Measurements from ENCODE around the gene TSEN2. TPM values are rescaled to one million over a fixed set of nuclear protein-coding genes. Genes with fewer than 3 reads are reported as not detected.
"Not testable (repeated sequence)": the region's sequence is repeated elsewhere in the genome, so short reads cannot be mapped to it uniquely, and the experiment has no call there.

TSEN2 gene
- total RNA-seq, 2 experiments from 2014 or later, result 17.8 to 19.4 TPM

DNA sequence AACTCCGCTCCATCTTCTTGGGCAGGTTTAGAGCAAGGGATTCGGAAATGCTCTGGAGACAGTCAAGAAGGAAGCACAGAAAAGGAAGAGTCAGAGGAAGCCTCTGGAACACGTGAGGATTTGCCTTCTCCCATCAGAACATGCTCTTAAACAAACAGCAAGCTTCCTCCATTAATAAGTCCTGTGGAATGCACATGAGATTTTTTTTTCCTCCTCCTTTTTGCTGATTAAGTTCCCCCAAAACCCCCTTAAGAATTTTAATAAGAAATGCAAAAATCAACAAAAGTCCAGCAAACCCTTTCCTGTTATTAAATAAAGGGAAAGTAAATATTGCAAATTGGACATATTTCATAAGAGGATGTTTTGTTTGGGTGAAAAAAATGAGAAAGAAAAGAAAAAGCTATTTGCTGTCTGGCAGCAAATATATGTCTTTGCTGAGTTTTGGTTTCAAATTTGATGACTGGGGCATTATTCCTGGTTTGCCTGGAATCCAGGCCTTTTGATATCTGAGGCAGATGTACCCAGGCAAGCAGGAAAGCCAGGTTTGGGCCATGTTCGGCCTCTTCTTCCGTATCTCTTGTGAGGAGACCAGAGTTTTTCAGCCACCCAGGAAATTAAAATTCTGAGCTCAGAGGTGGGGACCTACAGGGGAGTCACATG is 7.9 kb upstream of the TSEN2 start:
- Mint-ChIP-seq H3K4me3 (no peak overlapping the region), H3K9me3 (ENCODE audit: low read depth) (no peaks in the 10 kb centered on the region), H3K27me3 (no peaks in the 10 kb centered on the region), H3K36me3 (ENCODE audit: low read depth) (no peaks in the 10 kb centered on the region), H3K4me1 (peaks cover 24% of the 10 kb centered on the region), H3K27ac (peak overlapping the region; percentile 49)
- ATAC-seq, result no peak
- POLR2A ChIA-PET, result interaction anchor here (0.6 to 0.9 kb wide), 2 partner anchors 78 to 298 kb away, joined by 3 to 4 read pairs; no protein-coding TSS in a partner anchor
- intact Hi-C loops (cut with DNase I, micrococcal nuclease), result no loop called here
- CTCF ChIA-PET, result interaction anchor here (0.6 to 6.5 kb wide), 5 partner anchors 12 to 341 kb away, joined by 3 to 141 read pairs (median 3); no protein-coding TSS in a partner anchor
- no peak for DNase-seq

DNA sequence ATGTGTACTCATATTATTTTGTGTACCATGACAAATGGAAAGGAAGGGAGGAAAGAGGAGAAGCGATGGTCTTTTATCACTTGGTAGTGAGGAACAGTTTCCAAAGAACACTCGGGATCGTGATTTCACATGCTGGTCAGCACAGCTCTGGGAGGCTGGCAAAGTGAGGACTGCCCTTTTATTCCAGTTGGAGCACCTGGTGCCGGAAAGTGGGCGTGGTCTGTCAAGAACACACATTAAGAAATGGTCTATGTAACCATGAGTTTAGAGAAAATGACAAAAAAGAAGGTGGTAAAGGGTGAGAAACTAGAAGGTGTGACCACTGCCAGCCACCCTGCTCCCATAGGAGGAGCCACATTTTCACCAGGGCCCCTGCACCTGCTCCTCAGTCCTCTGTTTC is 7.0 kb upstream of the TSEN2 start:
- H3K4me1 Mint-ChIP-seq, result peaks cover 16% of the 10 kb centered on the region

DNA sequence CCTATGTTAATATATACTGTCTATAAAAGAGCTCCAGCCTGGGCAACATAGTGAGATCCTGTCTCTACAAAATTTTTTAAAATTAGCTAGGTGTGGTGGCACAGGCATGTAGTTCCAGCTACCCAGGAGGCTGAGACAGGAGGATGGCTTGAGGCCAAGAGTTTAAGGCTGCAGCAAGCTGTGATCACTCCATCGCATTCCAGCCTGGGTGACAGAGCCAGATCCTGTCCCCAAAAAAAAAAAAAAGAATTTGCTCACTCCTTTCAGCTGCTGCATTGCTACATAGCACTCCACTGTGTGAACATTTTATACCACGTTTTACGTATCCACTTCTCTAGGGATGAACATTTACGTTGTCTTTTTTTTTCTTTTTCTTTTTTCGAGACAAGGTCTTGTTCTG is 6.0 kb upstream of the TSEN2 start:
- Mint-ChIP-seq H3K27ac (no peak overlapping the region), H3K4me3 (no peak overlapping the region), H3K9me3 (ENCODE audit: low read depth) (no peaks in the 10 kb centered on the region), H3K4me1 (peaks cover 13% of the 10 kb centered on the region), H3K36me3 (ENCODE audit: low read depth) (no peaks in the 10 kb centered on the region), H3K27me3 (no peaks in the 10 kb centered on the region)
- DNase-seq (no peak), ATAC-seq (no peak)
- intact Hi-C loops (cut with DNase I, micrococcal nuclease), result no loop called here
- ChIA-PET POLR2A (no interaction called here), CTCF (interaction anchor here (0.6 to 6.5 kb wide), 4 partner anchors 270 to 343 kb away, joined by 3 to 141 read pairs (median 10); no protein-coding TSS in a partner anchor)

More for the DNA sequence above, 7.0 kb upstream of the TSEN2 start:
- CTCF ChIA-PET, result interaction anchor here (0.6 to 6.5 kb wide), 3 partner anchors 302 to 1099 kb away, joined by 3 to 141 read pairs (median 3); no protein-coding TSS in a partner anchor
- DNase-seq (no peak), ATAC-seq (no peak)
- Mint-ChIP-seq H3K27me3 (no peaks in the 10 kb centered on the region), H3K36me3 (ENCODE audit: low read depth) (no peaks in the 10 kb centered on the region), H3K9me3 (ENCODE audit: low read depth) (no peaks in the 10 kb centered on the region), H3K4me3 (no peak overlapping the region), H3K27ac (no peak overlapping the region)
- POLR2A ChIA-PET, result no interaction called here
- intact Hi-C loops (cut with DNase I, micrococcal nuclease), result no loop called here

DNA sequence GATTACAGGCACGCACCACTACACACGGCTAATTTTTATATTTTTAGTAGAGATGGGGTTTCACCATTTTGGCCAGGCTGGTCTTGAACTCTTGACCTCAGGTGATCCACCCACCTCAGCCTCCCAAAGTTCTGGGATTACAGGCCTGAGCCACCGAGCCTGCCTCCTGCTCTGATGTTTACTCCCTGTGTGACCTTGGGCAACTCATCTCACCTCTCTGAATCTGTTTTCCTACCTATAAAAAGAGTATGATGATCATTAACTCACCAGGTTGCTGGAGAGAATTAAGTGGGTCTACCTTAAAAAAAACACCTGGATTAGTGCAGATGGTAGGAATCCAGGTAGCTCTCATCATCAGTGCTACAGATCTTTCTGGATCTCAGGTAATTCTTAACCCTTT is 5.1 kb upstream of the TSEN2 start:
- H3K4me3 Mint-ChIP-seq; H3K9me3 Mint-ChIP-seq (ENCODE audit: low read depth); H3K27me3 Mint-ChIP-seq; H3K36me3 Mint-ChIP-seq (ENCODE audit: low read depth); ATAC-seq; H3K27ac Mint-ChIP-seq; intact Hi-C loops (cut with DNase I, micrococcal nuclease); DNase-seq: not testable (repeated sequence)
- H3K4me1 Mint-ChIP-seq, result peaks cover 17% of the 10 kb centered on the region
- POLR2A ChIA-PET, result interaction anchor here (0.7 kb wide), 1 partner anchor 87 kb away, joined by 7 read pairs; no protein-coding TSS in a partner anchor
- CTCF ChIA-PET, result interaction anchor here (0.6 to 6.5 kb wide), 27 partner anchors 9 to 354 kb away, joined by 3 to 141 read pairs (median 4); no protein-coding TSS in a partner anchor

DNA sequence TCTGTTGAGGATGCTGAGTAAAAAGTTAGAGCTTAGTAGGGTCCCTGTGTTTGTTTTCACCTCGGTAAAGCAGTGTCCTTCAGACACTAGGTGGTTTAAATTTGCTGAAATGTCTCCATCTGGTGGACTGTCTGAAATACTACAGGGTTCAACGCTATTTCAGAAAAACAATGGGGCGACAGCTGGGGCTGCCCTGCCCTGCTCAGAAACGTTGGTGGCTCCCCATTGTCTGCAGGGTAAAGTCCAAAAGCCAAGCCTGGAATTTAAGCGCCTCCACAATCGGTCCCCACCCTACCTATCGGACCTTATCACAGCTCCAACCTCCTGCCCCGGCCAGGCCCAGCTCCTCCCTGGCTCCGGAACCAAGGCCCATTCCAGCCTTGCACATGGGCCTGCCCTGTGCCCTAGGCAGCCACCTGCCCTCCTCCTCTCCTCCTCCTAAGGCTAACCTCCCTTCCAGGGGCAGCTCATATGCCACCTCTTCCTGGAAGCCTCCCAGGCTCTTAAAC is 4.3 kb upstream of the TSEN2 start:
- POLR2A ChIA-PET, result interaction anchor here (0.7 kb wide), 1 partner anchor 88 kb away, joined by 7 read pairs; no protein-coding TSS in a partner anchor
- DNase-seq (peak; percentile 44), ATAC-seq (peak; percentile 33)
- H3K4me3 Mint-ChIP-seq, result no peak overlapping the region
- CTCF ChIA-PET, result interaction anchor here (0.6 to 6.5 kb wide), 34 partner anchors 9 to 693 kb away, joined by 3 to 141 read pairs (median 4); no protein-coding TSS in a partner anchor
- H3K4me1 Mint-ChIP-seq, result peaks cover 18% of the 10 kb centered on the region
- no peak overlapping the region for H3K27ac Mint-ChIP-seq
- H3K36me3 Mint-ChIP-seq (ENCODE audit: low read depth), result no peaks in the 10 kb centered on the region
- H3K27me3 Mint-ChIP-seq, result no peaks in the 10 kb centered on the region
- intact Hi-C loops (cut with DNase I, micrococcal nuclease), result loop anchor here (1.0 to 10.0 kb wide), 4 partner anchors 193 to 475 kb away; partner anchors contain the start of genes PPARG (in 1 of the 2) and SYN2 (in 1 of the 2)
- H3K9me3 Mint-ChIP-seq (ENCODE audit: low read depth), result no peaks in the 10 kb centered on the region

DNA sequence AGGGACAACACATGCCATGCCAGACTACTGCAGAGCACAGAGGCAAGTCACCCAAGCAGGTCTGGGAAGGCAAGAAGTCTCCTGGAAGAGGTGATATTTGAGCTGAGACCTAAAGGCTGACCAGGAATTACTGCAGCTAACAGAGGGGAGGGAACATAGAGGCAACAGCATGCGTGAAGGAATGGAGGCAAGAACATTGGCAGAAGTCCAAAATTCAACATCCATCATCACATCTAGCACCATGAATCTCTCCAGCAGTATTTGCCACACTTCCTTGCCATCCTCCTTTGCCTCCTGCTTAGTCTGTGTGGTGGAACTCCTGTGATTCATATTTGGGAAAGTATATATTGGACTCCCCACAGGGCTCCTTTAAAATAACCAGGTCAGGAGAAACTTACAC is 870 bp upstream of the TSEN2 start:
- ChIA-PET CTCF (interaction anchor here (0.9 to 5.0 kb wide), 8 partner anchors 10 to 348 kb away, joined by 3 to 32 read pairs (median 4); no protein-coding TSS in a partner anchor), POLR2A (interaction anchor here (0.5 to 0.6 kb wide), 2 partner anchors 51 to 69 kb away, joined by 3 to 9 read pairs; no protein-coding TSS in a partner anchor)
- H3K36me3 Mint-ChIP-seq (ENCODE audit: low read depth), result peaks cover 12% of the 10 kb centered on the region
- ATAC-seq (no peak), DNase-seq (no peak)
- H3K27ac Mint-ChIP-seq, result peak overlapping the region; percentile 97
- H3K4me3 Mint-ChIP-seq, result peak overlapping the region; percentile 96
- H3K27me3 Mint-ChIP-seq, result no peaks in the 10 kb centered on the region
- no peaks in the 10 kb centered on the region for H3K9me3 Mint-ChIP-seq (ENCODE audit: low read depth)
- H3K4me1 Mint-ChIP-seq, result peaks cover 41% of the 10 kb centered on the region
- intact Hi-C loops (cut with DNase I, micrococcal nuclease), result loop anchor here in 1 of 2 experiments (5.0 to 10.0 kb wide), 2 partner anchors 196 to 479 kb away; partner anchors contain the start of genes PPARG and SYN2

DNA sequence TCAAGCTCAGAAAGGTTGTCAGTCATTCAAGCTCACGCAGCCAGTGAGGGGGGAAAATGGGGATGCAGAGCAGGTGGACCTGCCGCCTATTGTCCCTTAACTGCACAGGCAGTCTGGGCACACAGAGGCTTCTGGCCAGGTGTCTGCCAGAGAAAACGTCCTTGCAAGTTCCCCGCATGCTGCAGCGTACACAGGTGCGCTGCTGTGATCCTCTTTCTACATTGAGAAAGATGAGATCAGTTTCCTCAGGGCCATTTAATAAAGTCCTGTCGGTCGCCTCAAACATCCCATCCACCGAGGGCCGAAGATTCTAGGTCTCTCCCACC is 445 bp upstream of the TSEN2 start:
- Mint-ChIP-seq H3K4me3 (peak overlapping the region; percentile 96), H3K36me3 (ENCODE audit: low read depth) (peaks cover 12% of the 10 kb centered on the region), H3K27me3 (no peaks in the 10 kb centered on the region), H3K4me1 (peaks cover 42% of the 10 kb centered on the region), H3K27ac (peak overlapping the region; percentile 97), H3K9me3 (ENCODE audit: low read depth) (no peaks in the 10 kb centered on the region)
- ChIA-PET POLR2A (interaction anchor here (0.5 to 0.9 kb wide), 4 partner anchors 52 to 371 kb away, joined by 3 to 9 read pairs (median 4); no protein-coding TSS in a partner anchor), CTCF (interaction anchor here (0.7 to 5.0 kb wide), 9 partner anchors 10 to 1214 kb away, joined by 3 to 32 read pairs (median 3); no protein-coding TSS in a partner anchor)
- ATAC-seq (no peak), DNase-seq (no peak)
- intact Hi-C loops (cut with DNase I, micrococcal nuclease), result loop anchor here (1.0 to 10.0 kb wide), 10 partner anchors 13 to 764 kb away; partner anchors contain the start of genes MKRN2 (in 2 of the 2), PPARG (in 1 of the 2), RAF1 (in 1 of the 2) and RPL32 (in 1 of the 2)

DNA sequence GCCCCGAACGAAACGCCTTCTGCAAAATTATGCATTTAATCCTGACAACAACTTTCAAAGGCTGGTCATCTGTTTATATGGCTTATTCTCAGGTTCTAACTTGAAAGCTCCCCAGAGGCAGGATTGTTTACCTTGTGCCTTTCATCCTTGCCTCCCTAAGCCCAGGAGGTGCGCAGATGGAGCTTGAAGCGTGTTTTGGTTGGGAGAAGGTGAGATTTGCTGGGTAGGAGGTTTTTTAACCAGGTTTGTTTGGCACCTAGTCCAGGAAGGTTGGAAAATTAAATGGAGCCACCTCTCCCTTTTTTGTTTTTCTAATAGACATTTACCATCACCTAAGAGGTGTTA is 675 bp downstream of the TSEN2 start:
- no peaks in the 10 kb centered on the region for H3K9me3 Mint-ChIP-seq (ENCODE audit: low read depth)
- CTCF ChIA-PET, result interaction anchor here (0.7 to 5.0 kb wide), 7 partner anchors 14 to 374 kb away, joined by 3 to 32 read pairs (median 3); no protein-coding TSS in a partner anchor
- POLR2A ChIA-PET, result no interaction called here

DNA sequence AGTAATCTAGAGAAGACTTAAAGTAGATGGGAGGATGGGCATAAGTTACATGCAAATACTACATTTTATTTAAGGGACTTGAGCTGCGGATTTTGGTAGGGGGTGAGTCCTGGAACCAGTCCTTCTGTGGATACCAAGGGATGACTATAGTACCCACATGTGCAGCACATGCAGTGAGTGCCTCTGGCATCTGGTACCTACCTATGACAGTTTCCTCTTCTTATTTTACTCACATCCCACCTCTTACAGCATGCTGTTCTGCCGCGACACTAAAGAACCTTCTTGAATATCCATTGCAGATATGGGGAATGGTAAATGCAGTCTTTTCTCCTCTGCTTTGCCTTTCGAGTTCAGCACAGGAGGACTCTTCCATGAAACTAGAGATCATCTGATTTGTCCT is 1.7 kb downstream of the TSEN2 start:
- Mint-ChIP-seq H3K27ac (no peak overlapping the region), H3K27me3 (no peaks in the 10 kb centered on the region), H3K4me3 (peak overlapping the region; percentile 12), H3K36me3 (ENCODE audit: low read depth) (peaks cover 26% of the 10 kb centered on the region), H3K9me3 (ENCODE audit: low read depth) (no peaks in the 10 kb centered on the region), H3K4me1 (peaks cover 39% of the 10 kb centered on the region)
- ChIA-PET CTCF (interaction anchor here (0.6 to 5.0 kb wide), 5 partner anchors 23 to 484 kb away, joined by 3 to 32 read pairs (median 3); no protein-coding TSS in a partner anchor), POLR2A (no interaction called here)
- DNase-seq (no peak), ATAC-seq (no peak)
- intact Hi-C loops (cut with DNase I, micrococcal nuclease), result loop anchor here in 1 of 2 experiments (10.0 kb wide), 1 partner anchor 481 kb away; the partner anchor contains the start of gene SYN2

More for the DNA sequence above, 675 bp downstream of the TSEN2 start:
- Mint-ChIP-seq H3K4me1 (peaks cover 39% of the 10 kb centered on the region), H3K4me3 (peak overlapping the region; percentile 96), H3K27me3 (no peaks in the 10 kb centered on the region), H3K36me3 (ENCODE audit: low read depth) (peaks cover 20% of the 10 kb centered on the region), H3K27ac (peak overlapping the region; percentile 97)
- DNase-seq, result no peak
- ATAC-seq, result no peak
- intact Hi-C loops (cut with DNase I, micrococcal nuclease), result loop anchor here (1.0 to 10.0 kb wide), 10 partner anchors 14 to 765 kb away; partner anchors contain the start of genes MKRN2 (in 2 of the 2), PPARG (in 1 of the 2), RAF1 (in 1 of the 2) and RPL32 (in 1 of the 2)

DNA sequence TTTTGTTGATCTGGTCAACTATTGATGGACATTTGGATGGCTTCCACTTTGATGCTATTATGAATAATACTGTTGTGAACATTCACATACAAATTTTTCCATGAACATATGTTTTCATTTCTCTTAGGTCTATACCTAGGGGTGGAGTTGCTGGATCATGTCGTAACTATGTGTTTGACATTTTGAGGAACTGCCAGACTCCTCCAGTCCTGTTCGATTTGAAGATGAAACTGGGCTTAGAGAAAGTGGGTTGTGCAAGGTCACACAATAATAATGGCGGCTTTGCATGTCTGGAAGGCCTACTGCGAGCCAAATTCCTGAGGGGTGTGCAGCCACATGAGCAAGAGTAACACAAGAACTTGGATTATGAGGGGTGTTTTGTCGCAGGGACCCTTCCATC is 2.6 kb downstream of the TSEN2 start:
- Mint-ChIP-seq H3K27me3 (no peaks in the 10 kb centered on the region), H3K4me3 (no peak overlapping the region), H3K27ac (no peak overlapping the region), H3K4me1 (peaks cover 39% of the 10 kb centered on the region), H3K36me3 (ENCODE audit: low read depth) (peaks cover 33% of the 10 kb centered on the region), H3K9me3 (ENCODE audit: low read depth) (no peaks in the 10 kb centered on the region)
- POLR2A ChIA-PET, result no interaction called here
- CTCF ChIA-PET, result interaction anchor here (0.6 to 5.0 kb wide), 3 partner anchors 22 to 372 kb away, joined by 3 to 32 read pairs (median 3); no protein-coding TSS in a partner anchor
- DNase-seq (no peak), ATAC-seq (no peak)
- intact Hi-C loops (cut with DNase I, micrococcal nuclease), result loop anchor here in 1 of 2 experiments (10.0 kb wide), 1 partner anchor 482 kb away; the partner anchor contains the start of gene SYN2

DNA sequence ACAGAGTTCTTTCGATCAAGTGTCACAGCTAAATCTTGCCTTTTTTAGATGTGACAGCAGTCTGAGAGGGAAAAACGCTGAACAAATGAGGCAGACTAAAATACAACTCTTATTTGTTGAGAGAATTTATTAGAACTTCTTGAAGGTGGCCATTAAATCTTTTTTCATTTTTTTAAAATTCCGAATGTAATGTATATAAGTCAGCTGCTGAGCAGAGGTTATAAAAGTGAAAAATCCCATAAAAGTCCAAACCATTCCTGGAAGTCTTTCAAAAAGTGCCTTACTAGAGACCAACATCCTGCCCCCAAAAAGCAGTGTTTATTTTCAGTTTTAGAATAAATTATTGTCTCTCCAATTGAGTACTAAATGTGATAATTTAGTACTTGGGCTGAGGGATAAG is 3.1 kb downstream of the TSEN2 start:
- Mint-ChIP-seq H3K4me1 (peaks cover 39% of the 10 kb centered on the region), H3K36me3 (ENCODE audit: low read depth) (peaks cover 36% of the 10 kb centered on the region), H3K27ac (no peak overlapping the region), H3K9me3 (ENCODE audit: low read depth) (no peaks in the 10 kb centered on the region), H3K27me3 (no peaks in the 10 kb centered on the region), H3K4me3 (no peak overlapping the region)
- CTCF ChIA-PET, result interaction anchor here (0.6 kb wide), 1 partner anchor 17 kb away, joined by 3 read pairs; no protein-coding TSS in a partner anchor
- DNase-seq (no peak), ATAC-seq (no peak)
- POLR2A ChIA-PET, result no interaction called here
- intact Hi-C loops (cut with DNase I, micrococcal nuclease), result loop anchor here in 1 of 2 experiments (10.0 kb wide), 1 partner anchor 483 kb away; the partner anchor contains the start of gene SYN2

Data from activated CD4-positive, alpha-beta T cell treated with anti-CD3 and anti-CD28 coated beads for 36 hours (primary cell).